Ramos (cell line): ENCODE results near the gene CFAP100.

ENCODE experiments used
- in situ Hi-C: fragments of 300-500 bp; cut with MboI; formaldehyde crosslinking; loops from one replicate; pipeline ENCODE4 v1.14.3; 2022; ENCODE audit warnings: low sequenced_read_pairs; ENCODE audit not compliant: unreplicated experiment

Gene CFAP100

GRCh38 chr3:126394179-126394976 is at the start of gene CFAP100:
Gene CFAP100 (plus strand): TSS chr3:126394909. CDS start chr3:126396001, 1,092 bp downstream.
- in situ Hi-C loops = no loop called here

GRCh38 chr3:126345231-126345630 is 49.5 kb upstream of the CFAP100 start:
- in situ Hi-C loops = no loop called here

GRCh38 chr3:126345641-126346460 is 48.9 kb upstream of the CFAP100 start:
- in situ Hi-C loops = no loop called here

GRCh38 chr3:126346466-126346865 is 48.2 kb upstream of the CFAP100 start:
- in situ Hi-C loops = no loop called here

GRCh38 chr3:126347543-126348161 is 47.1 kb upstream of the CFAP100 start:
- in situ Hi-C loops = no loop called here

- in situ Hi-C loops = no loop called here
Observed at GRCh38 chr3:126348308-126348920, 46.3 kb upstream of the CFAP100 start.

GRCh38 chr3:126349071-126349470 is 45.6 kb upstream of the CFAP100 start:
- in situ Hi-C loops = no loop called here

- in situ Hi-C loops = no loop called here
Observed at GRCh38 chr3:126349611-126350501, 44.9 kb upstream of the CFAP100 start.

GRCh38 chr3:126350502-126351085 is 44.1 kb upstream of the CFAP100 start:
- in situ Hi-C loops = no loop called here

GRCh38 chr3:126351086-126351770 is 43.5 kb upstream of the CFAP100 start:
- in situ Hi-C loops = no loop called here

GRCh38 chr3:126351771-126352475 is 42.8 kb upstream of the CFAP100 start:
- in situ Hi-C loops = no loop called here

GRCh38 chr3:126352476-126353454 is 41.9 kb upstream of the CFAP100 start:
- in situ Hi-C loops = no loop called here

GRCh38 chr3:126353694-126354321 is 40.9 kb upstream of the CFAP100 start:
- in situ Hi-C loops = no loop called here

- in situ Hi-C loops = no loop called here
Observed at GRCh38 chr3:126354776-126355175, 39.9 kb upstream of the CFAP100 start.

- in situ Hi-C loops = no loop called here
Observed at GRCh38 chr3:126355251-126355650, 39.5 kb upstream of the CFAP100 start.

GRCh38 chr3:126355777-126356372 is 38.8 kb upstream of the CFAP100 start:
- in situ Hi-C loops = no loop called here
